Colonic mucosa (tissue), 4 donors: ENCODE measurements around the gene ACVR1B. TPM values are rescaled to one million over a fixed set of nuclear protein-coding genes. Genes with fewer than 3 reads are reported as not detected.

Experiments
- DNase-seq: peaks from one replicate; pipeline ENCODE4 v3.0.0-alpha.2; 2020
- H3K27ac ChIP-seq: fragments of 200-600 bp; one replicate; pipeline ENCODE4 v1.8.0; 2021
- H3K27me3 ChIP-seq: fragments of 200-600 bp; one replicate; pipeline ENCODE4 v1.8.0; 2021
- H3K36me3 ChIP-seq: fragments of 200-600 bp; one replicate; pipeline ENCODE4 v1.8.0; 2021
- H3K4me1 ChIP-seq: fragments of 200-600 bp; one replicate; pipeline ENCODE4 v1.8.0; 2021; ENCODE audit warnings: mild to moderate bottlenecking
- H3K4me3 ChIP-seq: fragments of 200-600 bp; one replicate; pipeline ENCODE4 v1.8.0; 2021
- H3K9ac ChIP-seq, 2 donors: one replicate each; pipeline ENCODE4 v1.7.0; 2013; ENCODE audit warnings: control low read depth in 2 of 2, low read depth in 2 of 2, low read length in 2 of 2
- H3K9me3 ChIP-seq: fragments of 200-600 bp; one replicate; pipeline ENCODE4 v1.8.0; 2021
- intact Hi-C: fragments of 100-400 bp; cut with DNase I; formaldehyde crosslinking; loops from one replicate; pipeline ENCODE4 v1.14.1; 2022
- total RNA-seq, 2 donors: library from RNA; stranded (reverse); fragmentation: NEBNext Ultra II Directional in 1 of 2; extraction: Animal tissue kit (Norgen Biotek cat#: 25700) in 1 of 2; gene quantifications; one replicate each; pipeline ENCODE4 v1.2.1, GENCODE V29; 2021
- TF ChIP-seq, protein P1 (sequence below): fragments of 200-600 bp; IDR thresholded peaks from one replicate; pipeline ENCODE4 v1.8.0; 2022; ENCODE audit warnings: antibody characterized with exemption, mild to moderate bottlenecking
- donor health status: healthy.
- donor health status: DM: no; HTN: no; CAD: no.
- donor health status: DM: no; HTN: no; CAD: no.

ACVR1B gene
- total RNA-seq, 2 donors from 2014 or later: 56.0 to 63.0 TPM

DNA sequence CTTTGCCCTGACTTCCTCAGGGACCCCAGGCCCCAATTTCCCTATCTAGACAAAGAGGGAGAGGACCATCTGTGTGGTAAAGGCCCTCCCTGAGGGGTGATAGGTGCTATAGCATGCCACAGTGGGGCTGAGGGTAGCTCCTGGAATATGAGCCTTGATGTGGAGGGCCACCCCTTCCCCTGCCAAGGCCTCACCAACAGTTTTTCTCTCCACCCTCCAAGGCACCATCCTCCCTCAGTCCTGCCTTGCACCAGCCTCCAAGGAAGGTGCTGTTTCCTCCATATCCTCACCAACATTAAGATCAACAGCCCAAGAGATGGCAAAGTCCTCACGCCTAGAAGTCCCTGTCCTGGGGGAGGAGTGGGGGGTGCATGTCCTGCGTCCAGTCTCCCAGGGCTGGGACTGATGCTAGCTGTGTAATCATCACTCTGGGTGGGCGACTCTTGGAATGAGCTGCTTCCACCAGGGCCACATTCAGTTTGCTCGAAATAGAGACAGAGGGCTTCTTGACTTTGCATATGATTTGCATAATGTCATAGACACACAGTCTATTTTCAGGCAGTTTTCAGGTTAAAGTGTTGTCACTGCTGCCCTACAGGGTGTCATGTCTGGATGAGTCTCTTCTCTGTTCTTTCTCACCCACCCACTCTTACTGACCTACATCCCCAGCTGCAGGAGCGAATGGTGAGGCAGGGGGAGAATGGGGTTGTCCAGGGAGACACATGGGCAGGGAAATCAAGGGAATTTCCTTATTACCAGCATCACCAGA is 26.8 kb upstream of the ACVR1B start:
- no peaks in the 10 kb centered on the region for H3K36me3 ChIP-seq
- H3K27ac ChIP-seq: no peak overlapping the region
- no peak overlapping the region for H3K4me3 ChIP-seq
- DNase-seq: no peak
- peaks cover 10% of the 10 kb centered on the region for H3K4me1 ChIP-seq
- intact Hi-C loops: no loop called here
- TF ChIP-seq, protein P1, sequence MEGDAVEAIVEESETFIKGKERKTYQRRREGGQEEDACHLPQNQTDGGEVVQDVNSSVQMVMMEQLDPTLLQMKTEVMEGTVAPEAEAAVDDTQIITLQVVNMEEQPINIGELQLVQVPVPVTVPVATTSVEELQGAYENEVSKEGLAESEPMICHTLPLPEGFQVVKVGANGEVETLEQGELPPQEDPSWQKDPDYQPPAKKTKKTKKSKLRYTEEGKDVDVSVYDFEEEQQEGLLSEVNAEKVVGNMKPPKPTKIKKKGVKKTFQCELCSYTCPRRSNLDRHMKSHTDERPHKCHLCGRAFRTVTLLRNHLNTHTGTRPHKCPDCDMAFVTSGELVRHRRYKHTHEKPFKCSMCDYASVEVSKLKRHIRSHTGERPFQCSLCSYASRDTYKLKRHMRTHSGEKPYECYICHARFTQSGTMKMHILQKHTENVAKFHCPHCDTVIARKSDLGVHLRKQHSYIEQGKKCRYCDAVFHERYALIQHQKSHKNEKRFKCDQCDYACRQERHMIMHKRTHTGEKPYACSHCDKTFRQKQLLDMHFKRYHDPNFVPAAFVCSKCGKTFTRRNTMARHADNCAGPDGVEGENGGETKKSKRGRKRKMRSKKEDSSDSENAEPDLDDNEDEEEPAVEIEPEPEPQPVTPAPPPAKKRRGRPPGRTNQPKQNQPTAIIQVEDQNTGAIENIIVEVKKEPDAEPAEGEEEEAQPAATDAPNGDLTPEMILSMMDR: no peak
- H3K27me3 ChIP-seq: no peaks in the 10 kb centered on the region
- H3K9ac ChIP-seq: no peak overlapping the region
- no peaks in the 10 kb centered on the region for H3K9me3 ChIP-seq

DNA sequence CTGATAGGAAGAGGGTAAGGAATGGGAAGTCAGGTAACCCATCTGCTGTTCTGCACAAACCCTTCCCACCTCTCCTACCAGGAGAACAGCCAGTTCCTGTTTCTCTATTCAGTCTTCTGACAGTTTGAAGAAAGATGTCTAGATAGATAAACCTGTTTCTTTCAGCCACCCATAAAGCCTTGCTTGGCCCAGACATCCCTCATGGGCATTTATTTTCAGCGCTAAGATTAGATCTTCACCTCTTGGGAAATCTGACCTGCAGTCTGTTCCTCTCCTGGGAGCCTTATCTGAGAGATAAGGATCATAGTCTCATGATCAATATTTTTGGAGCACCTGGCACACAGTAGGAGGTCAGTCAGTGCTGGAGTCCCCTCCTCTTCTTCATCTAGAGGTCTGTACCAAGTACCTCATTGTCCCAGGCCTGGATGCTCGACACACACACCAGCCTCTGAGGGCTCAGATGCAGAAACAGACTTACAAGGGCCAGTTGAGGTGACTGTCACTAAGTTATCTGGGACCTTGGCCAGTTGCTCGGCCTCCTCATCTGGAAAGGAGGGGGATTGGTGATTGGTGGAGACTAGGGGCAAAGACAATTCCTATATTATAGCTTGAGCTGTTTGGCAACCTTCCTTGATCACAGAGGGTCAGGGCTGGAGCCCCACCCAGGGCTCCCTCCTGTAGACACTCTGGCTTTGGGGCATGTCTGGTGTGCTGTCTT is 26.0 kb upstream of the ACVR1B start:
- Histone ChIP-seq H3K4me1 (peaks cover 10% of the 10 kb centered on the region), H3K4me3 (no peak overlapping the region), H3K27me3 (no peaks in the 10 kb centered on the region), H3K36me3 (no peaks in the 10 kb centered on the region), H3K9ac (peak overlapping the region in 1 of 2 donors; percentile 14), H3K9me3 (no peaks in the 10 kb centered on the region), H3K27ac (no peak overlapping the region)
- no peak for DNase-seq
- intact Hi-C loops: loop anchor here (2.0 kb wide), 1 partner anchor 55 kb away; no protein-coding TSS in a partner anchor
- TF ChIP-seq, protein P1: no peak

DNA sequence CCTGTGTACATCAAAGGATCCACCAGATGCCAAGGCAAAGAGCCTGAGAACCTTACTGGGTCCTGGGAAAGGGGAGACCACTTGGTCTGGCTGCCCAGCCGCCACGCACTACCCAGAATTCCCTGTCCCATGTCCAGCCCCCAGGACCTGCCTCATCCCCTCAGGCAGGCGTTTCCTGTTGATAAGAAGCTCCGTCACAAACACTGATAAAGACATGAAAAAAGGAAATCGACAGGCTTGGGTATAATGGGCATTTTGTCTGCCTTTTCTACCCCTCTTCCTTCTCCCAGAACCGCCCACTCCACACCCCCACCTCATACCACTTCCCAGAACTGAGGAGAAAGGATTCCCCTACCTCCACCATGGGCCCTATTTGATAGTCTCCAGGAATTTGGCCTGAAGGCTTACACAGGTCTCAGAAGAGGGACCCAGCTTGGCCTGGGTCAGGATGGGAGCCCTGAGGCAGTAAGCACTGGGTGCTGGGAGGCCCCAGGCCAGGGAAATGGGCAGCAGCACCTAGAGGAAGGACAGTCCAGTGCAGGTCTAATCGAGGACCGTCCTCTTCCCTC is 25.4 kb upstream of the ACVR1B start:
- peaks cover 10% of the 10 kb centered on the region for H3K4me1 ChIP-seq
- no peaks in the 10 kb centered on the region for H3K27me3 ChIP-seq
- H3K27ac ChIP-seq: no peak overlapping the region
- H3K9me3 ChIP-seq: no peaks in the 10 kb centered on the region
- TF ChIP-seq, protein P1: no peak
- H3K9ac ChIP-seq: peak overlapping the region in 1 of 2 donors; percentile 14
- intact Hi-C loops: loop anchor here (2.0 kb wide), 1 partner anchor 55 kb away; no protein-coding TSS in a partner anchor
- DNase-seq: no peak
- H3K36me3 ChIP-seq: no peaks in the 10 kb centered on the region
- no peak overlapping the region for H3K4me3 ChIP-seq

DNA sequence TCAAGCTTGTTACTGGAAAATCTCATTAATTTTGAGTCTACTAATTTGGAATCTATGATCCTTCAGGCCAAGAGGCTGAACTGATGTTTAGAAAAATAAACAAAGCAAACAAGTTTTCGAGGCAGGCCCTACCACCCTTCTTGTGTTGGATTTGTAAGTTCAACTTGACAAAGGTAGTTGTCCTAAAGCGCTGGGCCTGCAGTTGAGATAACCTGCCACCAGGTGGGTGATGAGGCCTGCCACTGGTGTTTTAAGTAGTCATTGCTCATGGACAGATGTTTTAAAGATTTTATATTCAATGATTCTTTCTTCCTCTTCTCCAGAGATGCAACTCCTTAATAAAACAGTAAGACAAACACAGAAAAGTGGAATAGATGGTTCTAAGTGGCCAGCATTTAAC is 24.8 kb upstream of the ACVR1B start:
- intact Hi-C loops: loop anchor here (2.0 kb wide), 1 partner anchor 54 kb away; no protein-coding TSS in a partner anchor
- Histone ChIP-seq H3K9ac (peak overlapping the region in 1 of 2 donors; percentile 14), H3K27me3 (no peaks in the 10 kb centered on the region), H3K4me1 (peaks cover 10% of the 10 kb centered on the region), H3K4me3 (no peak overlapping the region), H3K9me3 (no peaks in the 10 kb centered on the region), H3K36me3 (no peaks in the 10 kb centered on the region), H3K27ac (no peak overlapping the region)
- DNase-seq: peak; percentile 74
- TF ChIP-seq, protein P1: peak; percentile 75

DNA sequence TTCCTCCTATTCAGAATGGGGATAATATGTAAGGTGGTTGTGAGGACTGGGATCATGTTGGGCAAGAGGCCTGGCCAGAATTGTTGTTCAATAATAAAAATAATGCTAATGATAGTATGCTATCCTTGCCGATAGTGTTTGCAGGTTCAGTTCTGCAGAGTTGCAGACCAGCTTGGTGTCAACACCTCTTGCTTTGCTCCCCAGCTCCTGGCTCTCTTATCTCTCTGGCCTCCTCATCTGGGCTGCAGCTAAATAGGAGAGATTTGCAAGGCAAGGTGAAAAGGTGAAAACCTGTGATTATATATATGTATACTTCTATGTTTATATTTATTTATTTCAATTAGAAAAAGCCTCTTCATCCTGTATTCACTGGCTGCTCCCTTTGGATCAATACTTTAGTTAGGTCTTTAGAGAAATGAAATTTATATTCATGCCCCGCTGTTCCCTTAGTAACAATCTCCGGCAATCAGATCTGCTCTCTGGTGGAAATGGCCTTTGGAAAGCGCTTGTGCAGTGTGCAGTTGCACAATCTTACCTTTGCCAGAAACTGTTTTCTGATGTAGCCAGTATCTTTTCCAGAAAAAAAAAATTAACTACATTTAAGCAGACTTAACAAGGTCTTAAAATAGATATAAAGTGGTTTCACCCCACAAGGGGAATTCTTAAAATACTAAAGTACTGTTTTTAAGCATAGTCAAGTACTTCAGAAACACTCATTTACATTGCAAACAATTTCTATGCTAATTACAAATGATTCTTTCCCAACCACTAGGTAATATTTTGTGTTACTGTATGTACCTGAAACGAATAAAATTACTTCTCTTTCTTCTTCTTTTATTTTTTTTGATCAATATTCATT is 19.1 kb upstream of the ACVR1B start:
- Histone ChIP-seq H3K36me3 (no peaks in the 10 kb centered on the region), H3K4me3 (no peak overlapping the region), H3K4me1 (no peaks in the 10 kb centered on the region), H3K27ac (no peak overlapping the region), H3K9ac (no peak overlapping the region), H3K27me3 (no peaks in the 10 kb centered on the region), H3K9me3 (no peaks in the 10 kb centered on the region)
- intact Hi-C loops: no loop called here
- TF ChIP-seq, protein P1: no peak
- no peak for DNase-seq
